Fibroblast of mammary gland (primary cell): ENCODE data around the gene RANBP2.

ENCODE experiments used
- DNase-seq: peaks from one replicate; pipeline ENCODE4 v3.0.0-alpha.2; 2010; ENCODE audit warnings: low read depth
- H3K4me3 ChIP-seq: 2 replicates; pipeline ENCODE4 v1.5.1; 2011; ENCODE audit warnings: low read depth, mild to moderate bottlenecking, low read length, moderate library complexity; ENCODE audit not compliant: control insufficient read depth
- CTCF ChIP-seq: conservative IDR thresholded peaks from 2 replicates; pipeline ENCODE4 v1.5.1; 2011; ENCODE audit warnings: low read depth, low read length, inconsistent platforms; ENCODE audit not compliant: control insufficient read depth, insufficient read depth

Gene RANBP2

GRCh38 chr2:108833219-108833618 is 113.9 kb downstream of the RANBP2 start:
- H3K4me3 ChIP-seq: no peak overlapping the region

GRCh38 chr2:108834620-108835019 is 115.3 kb downstream of the RANBP2 start:
- no peak for TF ChIP-seq CTCF
- no peak overlapping the region for H3K4me3 ChIP-seq
- no peak for DNase-seq

More at GRCh38 chr2:108833219-108833618, 113.9 kb downstream of the RANBP2 start:
- no peak for TF ChIP-seq CTCF
- DNase-seq: no peak

GRCh38 chr2:108835040-108835439 is 115.8 kb downstream of the RANBP2 start:
- H3K4me3 ChIP-seq: no peak overlapping the region
- DNase-seq: no peak
- TF ChIP-seq CTCF: no peak
